ENCODE data around the gene KLHL34. TPM values are rescaled to one million over a fixed set of nuclear protein-coding genes. Genes with fewer than 3 reads are reported as not detected.

KLHL34 gene
- not detected for polyA plus RNA-seq (2013, experiment 1 of 2)
- polyA plus RNA-seq (2013, experiment 2 of 2): not detected

GRCh38 chrX:21658152-21658737, at the start of gene KLHL34:
Gene KLHL34, minus strand, starts transcription at chrX:21658330. Its CDS starts 542 bp downstream, at chrX:21657788.
- Histone ChIP-seq H3K36me3 (ENCODE audit: control insufficient read depth, insufficient read depth, low read length) (no peaks in the 10 kb centered on the region), H3K9me3 (ENCODE audit: control insufficient read depth, low read length) (no peaks in the 10 kb centered on the region), H3K4me1 (ENCODE audit: control insufficient read depth, insufficient read depth, low read length, poor library complexity, severe bottlenecking) (no peaks in the 10 kb centered on the region), H3K4me3 (ENCODE audit: extremely low read depth, insufficient read depth, low read length, poor library complexity, severe bottlenecking) (peak within 1 kb of the TSS; percentile 5), H3K27ac (ENCODE audit: low read depth, low read length, severe bottlenecking) (no peak within 1 kb of the TSS)
- WGBS, 2 experiments (ENCODE audit: insufficient coverage in 2 of 2): 45 to 70% methylated on average over 25 to 35 of the region's 60 CpGs

DNA sequence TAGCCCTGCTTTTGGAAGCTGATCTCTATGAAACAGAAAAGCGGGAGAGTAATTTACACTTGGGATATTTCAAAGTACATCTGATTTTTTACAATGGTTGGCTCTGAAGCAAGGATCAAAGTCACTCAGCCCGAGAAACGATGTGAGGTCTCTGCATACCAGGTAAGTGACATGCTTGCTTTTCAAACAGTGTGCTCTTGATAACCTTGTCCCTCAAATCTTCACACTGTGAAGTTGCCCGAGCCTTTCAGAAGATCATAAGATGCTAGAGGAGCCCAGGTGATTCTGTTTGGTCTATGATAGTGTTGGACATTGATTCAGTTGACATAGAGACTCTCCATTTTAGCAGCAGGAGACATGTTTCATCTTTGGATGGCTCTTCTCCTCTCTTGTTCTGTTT, 47.1 kb upstream of the KLHL34 start:
- Histone ChIP-seq H3K4me3 (ENCODE audit: extremely low read depth, insufficient read depth, low read length, poor library complexity, severe bottlenecking) (no peak overlapping the region), H3K4me1 (ENCODE audit: control insufficient read depth, insufficient read depth, low read length, poor library complexity, severe bottlenecking) (peaks cover 5% of the 10 kb centered on the region), H3K9me3 (ENCODE audit: control insufficient read depth, low read length) (no peaks in the 10 kb centered on the region), H3K36me3 (ENCODE audit: control insufficient read depth, insufficient read depth, low read length) (no peaks in the 10 kb centered on the region), H3K27ac (ENCODE audit: low read depth, low read length, severe bottlenecking) (no peak overlapping the region)
- 0% methylated on average over 1 of the region's 4 CpGs; no CpG with 5 or more reads in 1 of the 2 experiments for WGBS, 2 experiments (ENCODE audit: insufficient coverage in 2 of 2)

GRCh38 chrX:21702725-21703124, 44.6 kb upstream of the KLHL34 start:
- 100% methylated on average over 2 of the region's 4 CpGs; no CpG with 5 or more reads in 1 of the 2 experiments for WGBS, 2 experiments (ENCODE audit: insufficient coverage in 2 of 2)
- peaks cover 6% of the 10 kb centered on the region for H3K4me1 ChIP-seq (ENCODE audit: control insufficient read depth, insufficient read depth, low read length, poor library complexity, severe bottlenecking)
- no peak overlapping the region for H3K4me3 ChIP-seq (ENCODE audit: extremely low read depth, insufficient read depth, low read length, poor library complexity, severe bottlenecking)
- no peak overlapping the region for H3K27ac ChIP-seq (ENCODE audit: low read depth, low read length, severe bottlenecking)
- no peaks in the 10 kb centered on the region for H3K9me3 ChIP-seq (ENCODE audit: control insufficient read depth, low read length)
- H3K36me3 ChIP-seq (ENCODE audit: control insufficient read depth, insufficient read depth, low read length): no peaks in the 10 kb centered on the region

GRCh38 chrX:21700967-21701366, 42.8 kb upstream of the KLHL34 start:
- Histone ChIP-seq H3K27ac (ENCODE audit: low read depth, low read length, severe bottlenecking) (no peak overlapping the region), H3K4me1 (ENCODE audit: control insufficient read depth, insufficient read depth, low read length, poor library complexity, severe bottlenecking) (peaks cover 6% of the 10 kb centered on the region), H3K4me3 (ENCODE audit: extremely low read depth, insufficient read depth, low read length, poor library complexity, severe bottlenecking) (no peak overlapping the region), H3K9me3 (ENCODE audit: control insufficient read depth, low read length) (no peaks in the 10 kb centered on the region), H3K36me3 (ENCODE audit: control insufficient read depth, insufficient read depth, low read length) (no peaks in the 10 kb centered on the region)
- 100% methylated on average over 1 to 2 of the region's 3 CpGs for WGBS, 2 experiments (ENCODE audit: insufficient coverage in 2 of 2)

DNA sequence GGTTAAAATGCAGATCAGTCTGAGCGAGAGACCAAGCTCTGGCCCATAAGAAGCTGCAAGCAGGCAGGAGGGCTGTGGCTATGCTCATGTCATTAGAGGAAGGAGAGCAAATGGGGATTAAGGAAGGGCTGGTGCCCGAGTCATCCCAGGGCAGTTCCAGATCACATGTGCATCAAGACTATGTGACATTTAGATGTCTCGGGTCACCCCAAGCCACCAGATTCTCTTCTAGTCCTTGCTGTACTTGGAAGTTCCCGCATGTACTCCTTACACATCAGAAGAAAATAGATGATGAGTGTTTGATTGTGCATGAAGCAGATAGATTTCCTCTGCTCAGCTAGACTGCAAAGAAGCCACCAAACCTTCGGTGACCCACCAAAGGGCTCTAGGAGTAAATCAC, 42.1 kb upstream of the KLHL34 start:
- WGBS, 2 experiments (ENCODE audit: insufficient coverage in 2 of 2): 100% methylated on average over 2 of the region's 5 CpGs; no CpG with 5 or more reads in 1 of the 2 experiments
- peaks cover 6% of the 10 kb centered on the region for H3K4me1 ChIP-seq (ENCODE audit: control insufficient read depth, insufficient read depth, low read length, poor library complexity, severe bottlenecking)
- H3K9me3 ChIP-seq (ENCODE audit: control insufficient read depth, low read length): no peaks in the 10 kb centered on the region
- no peaks in the 10 kb centered on the region for H3K36me3 ChIP-seq (ENCODE audit: control insufficient read depth, insufficient read depth, low read length)
- no peak overlapping the region for H3K4me3 ChIP-seq (ENCODE audit: extremely low read depth, insufficient read depth, low read length, poor library complexity, severe bottlenecking)
- H3K27ac ChIP-seq (ENCODE audit: low read depth, low read length, severe bottlenecking): no peak overlapping the region

DNA sequence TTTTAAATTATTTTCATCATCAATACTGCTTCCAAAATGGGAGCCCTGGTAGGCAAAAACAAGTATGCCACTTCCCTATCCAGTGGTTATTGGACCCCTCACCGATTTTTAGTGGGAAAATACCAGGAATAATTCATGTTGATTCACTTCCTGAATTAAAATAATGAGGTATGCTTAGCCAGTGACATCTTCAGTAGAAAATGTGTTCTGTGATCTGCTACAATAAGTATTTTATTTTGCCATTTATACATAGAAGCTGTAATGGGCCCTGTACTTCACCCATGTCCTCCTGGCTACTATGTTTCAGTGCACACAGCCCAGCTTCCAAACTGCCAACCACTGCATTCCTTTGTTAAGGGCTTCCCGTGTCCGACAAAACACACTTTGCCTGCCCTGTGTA, 41.0 kb upstream of the KLHL34 start:
- H3K27ac ChIP-seq (ENCODE audit: low read depth, low read length, severe bottlenecking): no peak overlapping the region
- no peaks in the 10 kb centered on the region for H3K9me3 ChIP-seq (ENCODE audit: control insufficient read depth, low read length)
- H3K4me1 ChIP-seq (ENCODE audit: control insufficient read depth, insufficient read depth, low read length, poor library complexity, severe bottlenecking): peaks cover 6% of the 10 kb centered on the region
- no peaks in the 10 kb centered on the region for H3K36me3 ChIP-seq (ENCODE audit: control insufficient read depth, insufficient read depth, low read length)
- no CpG with 5 or more reads among the region's 3 CpGs for WGBS, 2 experiments (ENCODE audit: insufficient coverage in 2 of 2)
- H3K4me3 ChIP-seq (ENCODE audit: extremely low read depth, insufficient read depth, low read length, poor library complexity, severe bottlenecking): no peak overlapping the region

DNA sequence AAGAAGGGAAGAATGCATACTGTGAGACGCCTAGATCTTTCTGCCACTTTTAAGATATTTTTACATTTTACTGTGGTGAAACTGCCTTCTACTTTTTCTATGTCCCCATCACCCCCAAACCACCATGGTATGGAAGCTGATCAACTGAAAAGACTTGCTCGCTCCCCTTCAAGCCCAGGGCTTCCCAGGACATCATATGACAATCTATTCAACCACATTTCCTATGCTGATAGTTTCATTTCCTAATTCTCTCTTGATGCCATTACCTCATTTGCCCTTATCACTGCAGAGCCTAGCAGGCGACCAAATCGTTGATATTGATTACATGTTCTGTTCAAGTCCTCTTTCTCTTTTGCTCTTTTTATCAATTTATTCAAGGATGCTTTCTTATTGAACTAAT, 40.1 kb upstream of the KLHL34 start:
- Histone ChIP-seq H3K4me3 (ENCODE audit: extremely low read depth, insufficient read depth, low read length, poor library complexity, severe bottlenecking) (no peak overlapping the region), H3K4me1 (ENCODE audit: control insufficient read depth, insufficient read depth, low read length, poor library complexity, severe bottlenecking) (peaks cover 6% of the 10 kb centered on the region), H3K36me3 (ENCODE audit: control insufficient read depth, insufficient read depth, low read length) (no peaks in the 10 kb centered on the region), H3K9me3 (ENCODE audit: control insufficient read depth, low read length) (no peaks in the 10 kb centered on the region), H3K27ac (ENCODE audit: low read depth, low read length, severe bottlenecking) (no peak overlapping the region)
- 86 to 100% methylated on average over 1 of the region's 4 CpGs for WGBS, 2 experiments (ENCODE audit: insufficient coverage in 2 of 2)

DNA sequence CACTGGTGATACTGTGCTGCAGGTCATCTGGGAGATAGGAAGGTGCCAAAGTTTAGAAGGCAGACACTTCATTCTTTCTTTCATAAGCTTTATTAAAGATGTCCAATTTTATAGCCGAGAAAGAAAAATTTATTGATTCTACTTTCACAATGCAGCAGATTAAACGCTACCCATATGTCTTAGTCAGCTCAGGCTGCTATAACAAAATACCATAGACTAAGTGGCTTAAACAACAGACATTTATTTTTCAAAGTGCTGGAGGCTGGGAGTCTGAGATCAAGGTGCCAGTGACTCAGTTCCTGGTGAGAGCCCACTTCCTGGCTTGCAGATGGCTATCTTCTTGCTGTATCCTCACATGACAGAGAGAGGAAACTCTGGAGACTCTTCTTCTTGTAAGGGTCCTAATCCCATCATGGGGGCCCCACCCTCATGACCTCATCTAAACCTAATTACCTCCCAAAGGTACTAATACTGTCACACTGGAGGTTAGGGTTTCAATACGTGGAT, 33.4 kb upstream of the KLHL34 start:
- WGBS, 2 experiments (ENCODE audit: insufficient coverage in 2 of 2): 90% methylated on average over 2 of the region's 3 CpGs; no CpG with 5 or more reads in 1 of the 2 experiments
- peaks cover 5% of the 10 kb centered on the region for H3K4me1 ChIP-seq (ENCODE audit: control insufficient read depth, insufficient read depth, low read length, poor library complexity, severe bottlenecking)
- no peaks in the 10 kb centered on the region for H3K36me3 ChIP-seq (ENCODE audit: control insufficient read depth, insufficient read depth, low read length)
- H3K27ac ChIP-seq (ENCODE audit: low read depth, low read length, severe bottlenecking): no peak overlapping the region
- no peaks in the 10 kb centered on the region for H3K9me3 ChIP-seq (ENCODE audit: control insufficient read depth, low read length)
- H3K4me3 ChIP-seq (ENCODE audit: extremely low read depth, insufficient read depth, low read length, poor library complexity, severe bottlenecking): no peak overlapping the region

- Histone ChIP-seq H3K36me3 (ENCODE audit: control insufficient read depth, insufficient read depth, low read length) (no peaks in the 10 kb centered on the region), H3K9me3 (ENCODE audit: control insufficient read depth, low read length) (no peaks in the 10 kb centered on the region), H3K27ac (ENCODE audit: low read depth, low read length, severe bottlenecking) (no peak overlapping the region), H3K4me3 (ENCODE audit: extremely low read depth, insufficient read depth, low read length, poor library complexity, severe bottlenecking) (no peak overlapping the region), H3K4me1 (ENCODE audit: control insufficient read depth, insufficient read depth, low read length, poor library complexity, severe bottlenecking) (no peaks in the 10 kb centered on the region)
- no CpG with 5 or more reads among the region's 1 CpG for WGBS, 2 experiments (ENCODE audit: insufficient coverage in 2 of 2)
Measured at GRCh38 chrX:21683941-21684340, 25.8 kb upstream of the KLHL34 start.

DNA sequence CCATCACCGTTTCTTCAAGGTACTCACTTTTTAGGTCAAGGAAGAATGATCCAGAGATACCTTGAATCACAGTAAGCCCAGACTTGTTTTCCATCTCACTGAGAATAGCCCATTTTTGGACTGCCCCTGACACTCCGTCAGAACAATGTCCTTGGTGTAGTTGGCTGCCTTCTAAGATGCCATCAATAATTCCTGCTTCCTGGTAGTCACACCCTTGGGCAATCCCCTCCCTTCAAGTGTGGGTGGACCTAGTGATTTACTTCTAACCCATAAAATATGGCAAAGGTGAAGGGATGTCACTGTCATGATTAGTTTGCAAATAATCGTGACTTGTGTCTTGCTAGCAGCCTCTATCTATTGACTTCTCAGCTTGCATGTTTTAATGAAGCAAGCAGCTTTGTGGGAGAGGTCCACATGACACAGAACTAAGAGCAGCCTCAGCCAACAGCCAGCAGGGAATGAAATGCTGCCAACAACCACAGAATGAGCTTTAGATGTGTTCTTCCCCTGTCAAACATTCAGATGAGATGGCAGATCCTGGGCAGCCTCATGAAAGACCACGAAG, 20.0 kb upstream of the KLHL34 start:
- H3K4me1 ChIP-seq (ENCODE audit: control insufficient read depth, insufficient read depth, low read length, poor library complexity, severe bottlenecking): no peaks in the 10 kb centered on the region
- no peaks in the 10 kb centered on the region for H3K9me3 ChIP-seq (ENCODE audit: control insufficient read depth, low read length)
- H3K36me3 ChIP-seq (ENCODE audit: control insufficient read depth, insufficient read depth, low read length): no peaks in the 10 kb centered on the region
- no peak overlapping the region for H3K27ac ChIP-seq (ENCODE audit: low read depth, low read length, severe bottlenecking)
- no peak overlapping the region for H3K4me3 ChIP-seq (ENCODE audit: extremely low read depth, insufficient read depth, low read length, poor library complexity, severe bottlenecking)
- 83% methylated on average over 1 of the region's 4 CpGs; no CpG with 5 or more reads in 1 of the 2 experiments for WGBS, 2 experiments (ENCODE audit: insufficient coverage in 2 of 2)

- H3K36me3 ChIP-seq (ENCODE audit: control insufficient read depth, insufficient read depth, low read length): no peaks in the 10 kb centered on the region
- H3K27ac ChIP-seq (ENCODE audit: low read depth, low read length, severe bottlenecking): no peak overlapping the region
- no peaks in the 10 kb centered on the region for H3K4me1 ChIP-seq (ENCODE audit: control insufficient read depth, insufficient read depth, low read length, poor library complexity, severe bottlenecking)
- no peaks in the 10 kb centered on the region for H3K9me3 ChIP-seq (ENCODE audit: control insufficient read depth, low read length)
- no peak overlapping the region for H3K4me3 ChIP-seq (ENCODE audit: extremely low read depth, insufficient read depth, low read length, poor library complexity, severe bottlenecking)
- no CpG with 5 or more reads among the region's 2 CpGs for WGBS, 2 experiments (ENCODE audit: insufficient coverage in 2 of 2)
Measured at GRCh38 chrX:21675931-21676330, 17.8 kb upstream of the KLHL34 start.
